NCI-H2196 (cell line): ENCODE data around the gene ERFL.

Source experiments
- DNase-seq: peaks from one replicate; lab custom pipeline; 2025; ENCODE audit not compliant: unreplicated experiment; lab: John Stamatoyannopoulos, UW

ERFL gene

DNA sequence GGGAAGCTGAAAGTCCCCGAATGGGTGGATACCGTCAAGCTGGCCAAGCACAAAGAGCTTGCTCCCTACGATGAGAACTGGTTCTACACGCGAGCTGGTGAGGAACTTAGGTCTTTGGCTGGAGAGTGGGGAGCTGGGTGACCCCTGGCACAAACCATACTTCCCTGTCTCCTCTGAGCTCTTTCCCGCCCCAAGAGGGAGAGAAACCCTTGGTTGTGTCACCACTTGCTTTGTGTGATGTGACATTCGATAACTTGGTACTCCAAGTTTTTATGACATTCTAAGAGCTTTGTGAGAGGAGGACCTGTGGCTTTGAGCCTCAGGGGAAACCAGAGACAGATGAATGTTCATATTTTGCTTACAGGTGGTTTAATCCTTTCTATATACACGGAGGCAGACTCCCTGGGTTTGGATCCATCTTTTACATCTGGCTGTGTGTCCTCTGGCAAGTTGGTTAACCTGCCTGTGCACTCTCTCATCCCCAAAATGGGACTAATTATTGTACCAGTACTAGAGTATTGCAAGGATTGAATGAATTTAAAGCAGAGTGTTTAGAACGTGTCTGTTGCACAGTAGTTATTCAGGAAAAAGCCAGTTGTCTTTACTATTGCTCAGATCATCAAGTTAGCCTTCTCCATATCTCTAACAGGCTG is 67.0 kb downstream of the ERFL start:
- DNase-seq: no peak

DNA sequence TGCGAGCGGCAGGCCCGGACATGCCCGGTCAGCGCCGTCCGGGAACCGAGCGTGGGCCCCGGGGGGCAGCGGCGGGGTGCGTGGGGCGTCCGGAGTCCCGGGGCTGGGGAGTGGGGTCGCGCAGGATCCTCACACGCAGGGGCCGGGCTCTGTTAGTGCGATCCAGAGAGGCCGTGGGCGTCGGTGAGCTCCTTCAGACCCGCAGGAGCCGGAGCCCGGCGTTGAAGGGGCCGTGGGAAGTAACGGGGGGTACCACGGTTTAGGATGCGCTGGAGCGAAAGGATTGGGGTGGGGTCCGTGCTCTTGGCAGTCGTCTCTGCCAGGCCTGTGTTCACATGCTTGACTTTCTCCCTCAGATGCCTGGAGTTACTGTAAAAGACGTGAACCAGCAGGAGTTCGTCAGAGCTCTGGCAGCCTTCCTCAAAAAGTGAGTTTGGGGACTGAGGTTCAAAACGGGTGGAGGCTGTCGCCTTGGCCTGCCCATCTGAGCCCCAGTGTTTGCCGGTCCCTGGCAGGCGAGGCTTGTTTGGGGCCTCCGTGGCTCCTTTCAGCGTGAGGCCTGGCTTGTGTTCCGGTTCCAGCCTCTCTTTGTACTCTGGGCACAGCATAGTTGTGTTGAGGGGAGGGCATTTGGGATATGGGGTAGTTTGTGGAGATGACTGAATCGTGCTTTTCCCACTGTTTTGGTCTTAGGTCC is 67.7 kb downstream of the ERFL start:
- DNase-seq: no peak

DNA sequence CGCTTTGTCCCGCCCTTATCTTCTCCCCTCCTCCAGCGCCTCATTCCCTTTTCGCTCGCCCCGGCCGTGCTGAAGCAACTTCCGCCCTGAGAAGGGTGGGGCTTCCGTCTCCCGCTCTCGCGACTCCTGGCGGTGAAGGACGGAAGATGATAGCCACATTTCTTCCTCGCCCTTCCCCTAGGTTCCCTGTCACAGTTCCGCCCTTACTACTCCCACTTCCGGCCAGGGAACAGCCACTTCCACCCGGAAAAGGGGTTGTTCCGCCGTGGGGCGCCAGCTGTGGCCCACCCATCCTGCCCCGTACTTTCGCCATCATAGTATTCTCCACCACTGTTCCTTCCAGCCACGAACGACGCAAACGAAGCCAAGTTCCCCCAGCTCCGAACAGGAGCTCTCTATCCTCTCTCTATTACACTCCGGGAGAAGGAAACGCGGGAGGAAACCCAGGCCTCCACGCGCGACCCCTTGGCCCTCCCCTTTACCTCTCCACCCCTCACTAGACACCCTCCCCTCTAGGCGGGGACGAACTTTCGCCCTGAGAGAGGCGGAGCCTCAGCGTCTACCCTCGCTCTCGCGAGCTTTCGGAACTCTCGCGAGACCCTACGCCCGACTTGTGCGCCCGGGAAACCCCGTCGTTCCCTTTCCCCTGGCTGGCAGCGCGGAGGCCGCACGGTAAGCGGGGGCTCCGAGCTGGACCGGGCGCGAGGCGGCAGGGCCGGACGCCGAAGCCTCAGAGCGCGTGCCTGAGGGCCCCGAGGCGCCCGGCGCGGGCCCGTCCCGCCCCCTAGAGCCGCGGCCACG is 68.4 kb downstream of the ERFL start, which contains the start of gene RPS19:
RPS19 (plus strand) TSS at position 638 of the 801 bp plus-strand sequence. CDS start 520 bp downstream, outside the sequence.
- peak; percentile 99 for DNase-seq

DNA sequence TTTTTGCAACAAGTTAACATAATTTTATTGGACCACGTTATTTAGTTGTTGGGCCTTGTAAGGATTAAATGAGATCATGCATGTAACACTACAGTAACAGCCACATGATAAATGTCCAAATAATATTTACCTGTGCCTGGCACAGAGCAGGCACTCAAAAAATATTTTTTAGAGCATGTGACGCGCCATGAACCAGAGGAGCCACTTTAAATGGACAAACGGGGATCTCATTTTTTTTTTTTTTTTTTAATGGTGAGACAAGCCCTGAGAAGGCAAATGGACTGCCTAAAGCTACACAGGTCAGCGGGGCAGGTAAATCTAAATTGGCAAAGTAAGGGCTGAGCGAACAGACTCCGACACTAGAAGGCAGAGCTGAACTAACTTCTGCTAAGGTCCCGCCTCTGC is 69.0 kb downstream of the ERFL start:
- DNase-seq: no peak
